GM19372 (cell line): Measurements from ENCODE around the gene CHD1.
A peak's percentile ranks its signal among the peaks of the same experiment; 100 is the strongest.

ENCODE experiments used
- ATAC-seq: cut with Tn5 transposase; IDR thresholded peaks from one replicate; pipeline ENCODE4 v1.9.1; 2021; ENCODE audit warnings: mild to moderate bottlenecking, low read depth, moderate library complexity; ENCODE audit not compliant: unreplicated experiment

Gene CHD1

DNA sequence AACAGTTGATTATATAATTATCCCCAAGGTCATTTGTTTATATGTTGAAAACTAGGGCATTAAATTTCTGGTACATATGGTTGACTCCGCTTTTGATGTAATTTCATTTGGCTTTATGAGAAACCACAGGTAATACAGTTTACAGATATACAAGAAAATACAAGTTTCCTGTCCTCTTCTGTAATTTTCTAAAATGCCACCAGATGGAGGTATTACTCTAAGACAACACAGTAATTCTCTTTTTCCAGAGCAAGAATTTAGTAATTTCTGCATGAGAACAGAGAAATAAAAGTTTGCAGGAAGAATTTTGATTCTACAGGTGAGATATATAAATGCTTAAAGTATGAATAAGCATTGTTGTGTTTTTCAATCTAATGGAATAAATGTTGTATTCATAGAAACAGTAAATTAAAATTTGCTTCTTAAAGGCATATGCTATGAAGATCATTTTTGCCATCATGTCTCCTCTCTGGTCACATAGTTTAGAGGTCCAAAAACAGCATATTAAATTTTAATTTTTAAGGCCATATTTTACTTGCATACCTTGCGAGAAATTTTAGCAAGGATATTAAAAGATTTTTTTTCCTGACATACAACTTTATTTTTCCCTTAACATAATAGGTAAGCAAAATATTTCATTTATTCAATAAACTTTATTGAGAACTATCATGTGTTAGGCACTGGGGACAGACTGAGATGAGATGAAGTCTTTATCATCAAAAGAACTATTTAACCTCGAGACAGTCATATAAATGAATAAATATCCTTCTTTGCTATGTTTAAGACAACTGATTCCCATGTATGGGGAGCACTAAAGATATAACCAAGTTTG, 22.7 kb downstream of the CHD1 start:
- ATAC-seq: no peak

DNA sequence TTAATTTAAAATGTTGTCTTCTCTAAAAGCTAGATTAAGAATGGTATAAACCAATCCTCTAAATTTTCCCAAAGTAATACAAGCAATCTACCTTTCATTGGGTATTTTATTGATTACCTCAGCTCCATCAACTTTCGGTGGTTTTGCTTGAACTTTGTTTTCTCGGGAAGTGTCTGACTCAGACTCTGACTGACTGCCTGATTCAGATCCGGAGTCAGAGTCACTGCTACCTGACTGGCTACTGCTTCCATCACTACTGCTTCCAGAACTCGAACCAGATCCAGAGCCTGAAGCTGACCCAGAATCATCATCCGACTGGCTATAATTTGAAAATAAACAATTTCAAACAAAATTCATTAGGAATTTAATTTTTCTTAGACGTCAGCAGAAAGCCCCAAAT, 24.0 kb downstream of the CHD1 start:
- no peak for ATAC-seq

DNA sequence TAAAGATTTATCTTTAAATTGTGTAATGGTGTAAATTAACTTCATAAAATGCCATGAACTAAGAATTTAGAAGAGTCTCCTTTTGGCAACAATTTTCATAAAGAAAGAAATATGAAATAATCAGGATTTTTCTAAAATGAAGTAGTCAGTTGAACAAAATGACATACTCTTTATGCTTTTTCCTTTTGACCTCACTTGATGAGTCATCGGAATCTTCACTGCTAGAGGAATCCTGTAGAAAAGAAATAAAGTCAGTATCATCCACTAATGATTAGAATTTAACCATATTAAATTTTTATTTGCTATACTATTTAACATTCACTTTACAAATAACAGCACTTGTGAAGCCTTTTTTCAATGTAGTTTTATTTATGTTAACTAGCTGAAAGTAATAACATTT, 26.1 kb downstream of the CHD1 start:
- no peak for ATAC-seq

DNA sequence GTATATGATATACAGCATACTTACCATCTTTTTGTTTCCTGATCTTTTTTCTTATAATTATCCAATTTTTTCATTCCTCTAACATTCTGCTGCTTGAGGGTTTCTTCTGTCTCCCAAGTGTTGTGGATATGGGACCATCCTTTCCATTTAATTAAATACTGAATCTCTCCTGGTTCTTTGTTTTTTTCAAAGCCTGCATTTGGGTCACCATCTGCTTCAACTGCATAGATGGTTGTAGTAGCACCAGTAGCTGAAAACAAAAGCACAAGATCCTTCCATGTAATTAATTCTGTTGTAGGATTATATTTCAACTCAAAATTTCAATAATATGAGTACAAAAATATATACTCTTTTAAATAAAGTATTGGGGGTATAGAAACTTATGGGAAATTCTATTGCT, 29.4 kb downstream of the CHD1 start:
- no peak for ATAC-seq

DNA sequence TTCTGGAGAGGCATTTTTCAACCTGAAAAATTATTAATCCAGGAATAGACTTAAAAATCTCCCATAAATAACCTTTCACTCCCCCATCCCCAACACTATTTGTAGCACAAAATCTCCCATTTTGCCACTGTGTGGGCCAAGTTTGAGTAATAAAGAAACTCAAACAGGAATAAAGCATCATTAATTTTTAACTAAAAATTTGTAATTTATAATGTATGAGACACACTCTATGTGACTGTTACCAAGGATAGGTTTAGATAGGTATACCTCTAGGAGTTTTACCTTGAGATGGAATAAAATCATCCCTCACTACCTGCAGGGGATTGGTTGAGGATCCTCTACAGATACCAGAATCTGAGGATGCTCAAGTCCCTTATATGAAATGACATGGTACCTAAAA, 30.1 kb downstream of the CHD1 start:
- no peak for ATAC-seq

DNA sequence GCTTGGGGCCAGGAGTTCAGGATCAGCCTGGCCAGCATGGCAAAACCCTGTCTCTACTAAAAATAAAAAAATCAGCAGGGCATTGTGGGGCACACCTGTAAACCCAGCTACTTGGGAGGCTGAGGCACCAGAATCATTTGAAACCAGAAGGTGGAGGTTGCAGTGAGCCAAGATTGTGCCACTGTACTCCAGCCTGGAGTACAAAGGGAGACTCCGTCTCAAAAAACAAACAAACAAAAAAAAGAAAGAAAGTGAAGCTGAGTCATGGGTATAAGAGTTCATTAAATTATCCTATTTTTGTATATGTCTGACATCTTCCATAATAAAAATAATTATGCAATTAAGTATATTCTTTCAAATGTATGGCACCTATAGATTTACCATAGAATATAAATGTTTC, 37.2 kb downstream of the CHD1 start:
- ATAC-seq: no peak

DNA sequence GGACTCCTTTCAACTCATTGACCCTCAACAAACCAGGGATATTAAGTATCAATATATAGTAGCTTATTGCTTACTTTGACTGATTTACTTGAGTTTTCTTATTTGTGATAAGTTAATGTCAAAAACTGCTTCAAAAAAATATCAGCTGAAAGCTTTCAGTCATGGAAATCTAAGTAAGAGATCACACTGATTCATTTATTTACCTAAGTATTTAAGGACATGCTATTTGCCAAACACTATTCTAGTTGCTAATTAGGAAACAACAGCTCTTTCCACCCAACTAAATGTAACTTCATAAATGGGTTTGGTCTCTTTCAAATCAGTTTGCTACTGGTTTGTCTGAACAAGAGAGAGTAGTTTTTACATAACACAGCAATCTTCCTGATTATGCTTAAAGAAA, 48.2 kb downstream of the CHD1 start:
- ATAC-seq: no peak

DNA sequence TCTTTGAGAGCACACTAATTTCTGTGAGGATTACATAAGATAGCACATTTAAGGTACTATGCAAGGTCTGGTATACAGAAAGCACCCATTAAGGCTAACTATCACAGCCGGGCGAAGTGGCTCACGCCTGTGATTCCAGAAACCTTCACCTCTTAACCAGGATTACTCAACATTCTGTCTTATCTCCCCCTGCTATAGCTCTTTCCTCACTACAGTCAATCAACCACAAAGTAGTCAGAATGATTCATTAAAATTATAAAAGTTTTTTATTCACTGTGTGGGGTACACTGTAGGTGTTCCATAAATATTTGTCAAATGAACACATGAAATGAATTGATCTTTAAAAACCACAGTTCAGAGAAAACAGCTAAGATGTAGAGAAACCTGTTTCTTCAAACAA, 48.7 kb downstream of the CHD1 start:
- ATAC-seq: no peak

DNA sequence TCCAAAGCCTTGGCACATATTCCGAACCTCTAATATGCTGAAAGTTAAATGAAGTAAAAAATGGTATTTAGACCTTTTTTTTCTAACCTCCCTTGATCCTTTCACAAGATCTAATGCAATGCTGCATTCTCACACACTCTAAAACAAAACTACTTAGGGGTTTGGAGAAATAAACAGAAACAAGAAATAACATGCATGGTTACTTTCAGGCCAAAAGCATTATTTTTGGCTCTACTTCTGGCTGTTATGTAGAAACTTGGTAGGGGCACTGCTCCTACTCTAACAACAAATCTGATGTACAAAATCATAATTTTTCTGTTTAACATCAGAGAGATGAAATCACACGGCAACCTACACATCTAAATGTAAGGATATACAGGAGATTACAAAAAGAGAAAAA, 51.2 kb downstream of the CHD1 start:
- no peak for ATAC-seq

DNA sequence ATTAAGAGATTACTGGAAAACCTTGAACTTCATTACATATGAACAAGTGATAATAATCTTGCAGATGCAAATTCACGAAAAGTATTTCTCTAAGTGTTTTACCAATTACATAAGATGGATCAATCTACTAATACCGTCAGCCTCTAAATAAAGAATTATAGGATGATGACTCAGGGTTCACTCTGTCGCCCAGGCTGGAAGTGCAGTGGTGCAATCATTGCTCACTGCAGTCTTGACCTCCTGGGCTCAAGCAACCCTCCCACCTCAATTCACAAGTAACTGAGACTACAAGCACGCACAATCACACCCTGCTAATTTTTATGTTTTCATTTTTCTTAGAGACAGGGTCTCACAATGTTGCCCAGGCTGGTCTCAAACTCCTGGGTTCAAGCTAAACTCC, 56.1 kb downstream of the CHD1 start:
- no peak for ATAC-seq

DNA sequence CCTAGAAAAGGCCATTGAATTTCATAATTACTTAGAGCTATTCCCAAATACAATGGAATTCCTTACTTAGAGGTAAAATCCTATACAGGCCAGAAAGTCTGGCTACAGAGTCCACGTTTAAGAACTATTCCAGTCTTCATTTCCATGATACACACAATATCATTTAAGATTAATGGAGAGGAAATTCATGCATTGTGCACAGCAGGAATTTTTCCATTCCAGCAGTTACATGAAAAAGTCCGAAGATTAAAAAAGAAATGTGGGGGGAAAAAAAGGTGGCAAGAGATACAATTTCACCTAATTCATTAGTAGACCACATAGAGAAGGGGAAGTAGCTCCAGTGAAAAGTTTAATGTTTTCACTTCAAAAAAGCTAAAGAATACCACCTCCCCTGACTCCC, 63.1 kb downstream of the CHD1 start:
- ATAC-seq: no peak

DNA sequence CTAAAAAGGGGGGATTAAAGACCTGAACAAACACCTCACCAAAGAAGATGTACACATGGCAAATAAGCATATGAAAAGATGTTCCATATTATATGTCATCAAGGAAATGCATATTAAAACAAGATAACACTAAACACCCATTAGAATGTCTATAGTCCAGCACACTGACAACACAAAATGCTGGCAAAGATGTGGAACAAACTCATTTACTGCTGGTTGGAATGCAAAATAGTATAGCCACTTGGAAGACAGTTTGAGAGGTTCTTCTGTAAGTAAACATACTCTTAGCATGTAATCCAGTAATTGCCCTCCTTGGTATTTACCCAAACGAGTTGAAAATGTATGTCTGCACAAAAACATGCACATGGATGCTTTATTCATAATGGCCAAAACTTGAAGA, 81.8 kb downstream of the CHD1 start:
- ATAC-seq: no peak

DNA sequence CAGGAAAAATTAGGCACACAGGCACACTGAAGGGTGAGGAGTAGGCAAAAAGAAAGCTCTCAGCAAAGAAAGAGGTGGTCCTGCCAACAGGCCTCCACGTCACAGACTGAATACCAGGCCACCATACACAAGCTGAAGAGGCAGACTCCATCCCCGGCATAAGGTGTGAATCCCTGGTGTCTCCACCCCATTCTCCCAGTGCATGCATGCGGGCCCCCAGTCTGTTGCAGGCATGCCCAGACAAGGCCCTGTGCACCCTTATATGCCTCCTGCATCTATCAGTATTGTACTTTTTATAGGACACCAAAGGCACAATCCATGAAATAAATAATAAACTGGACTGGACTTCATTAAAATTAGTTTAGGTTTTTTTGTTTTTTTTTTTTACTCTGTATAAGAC, 82.3 kb downstream of the CHD1 start:
- no peak for ATAC-seq

DNA sequence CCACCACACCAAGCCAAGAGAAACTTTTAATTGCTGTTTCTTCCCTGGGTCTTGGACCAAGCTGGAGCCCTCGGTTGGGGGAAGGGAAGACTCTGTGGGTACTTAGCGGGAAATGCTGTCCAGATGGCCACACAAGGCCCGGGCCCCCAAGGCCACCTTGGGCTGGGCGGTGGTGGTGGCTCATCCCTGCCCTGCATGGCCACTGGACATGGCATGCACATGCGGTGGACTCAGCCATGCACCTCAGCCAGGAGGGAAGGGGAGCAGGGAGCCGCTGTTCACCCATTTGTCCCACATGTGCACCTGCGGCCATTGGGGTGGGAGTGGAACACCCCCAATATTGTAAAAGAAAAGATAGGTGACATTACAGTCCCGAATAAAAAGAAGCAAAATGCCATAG, 82.9 kb downstream of the CHD1 start:
- ATAC-seq: no peak

DNA sequence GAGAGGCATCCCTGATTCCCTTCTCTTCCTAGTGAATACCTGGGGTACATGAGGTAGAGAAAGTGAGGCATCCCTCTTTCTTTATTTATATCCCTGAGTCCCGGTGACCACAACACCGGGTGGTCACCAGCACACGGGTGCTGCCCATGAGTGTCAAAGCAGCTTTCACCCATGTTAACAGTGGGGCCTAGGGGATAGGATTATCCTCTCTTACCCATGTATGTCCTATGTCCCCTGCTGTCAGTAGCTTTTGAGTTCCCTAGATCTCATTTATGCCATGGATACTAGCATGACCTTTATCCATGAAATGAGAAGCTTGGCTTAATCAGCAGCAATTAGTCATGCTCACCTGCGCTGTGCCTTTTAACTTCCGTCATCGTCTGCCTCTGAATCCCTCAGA, 83.9 kb downstream of the CHD1 start:
- ATAC-seq: no peak

DNA sequence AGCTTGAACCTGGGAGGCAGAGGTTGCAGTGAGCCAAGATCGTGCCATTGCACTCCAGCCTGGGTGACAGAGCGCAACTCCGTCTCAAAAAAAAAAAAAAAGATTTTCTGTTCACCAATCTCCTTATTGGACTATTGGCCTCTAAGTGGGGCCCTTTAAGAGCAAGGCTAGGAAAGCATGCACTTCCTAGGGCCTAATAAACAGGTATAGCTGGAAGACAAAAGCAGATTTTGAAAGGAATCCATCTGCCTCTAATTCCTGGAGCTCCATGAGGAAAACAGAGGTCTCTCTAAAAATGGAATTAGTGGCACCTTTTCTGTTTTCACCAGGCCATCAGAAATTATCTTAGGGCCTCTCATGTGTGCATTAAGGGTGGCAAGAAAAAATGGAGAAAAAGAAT, 85.3 kb downstream of the CHD1 start:
- ATAC-seq: no peak

DNA sequence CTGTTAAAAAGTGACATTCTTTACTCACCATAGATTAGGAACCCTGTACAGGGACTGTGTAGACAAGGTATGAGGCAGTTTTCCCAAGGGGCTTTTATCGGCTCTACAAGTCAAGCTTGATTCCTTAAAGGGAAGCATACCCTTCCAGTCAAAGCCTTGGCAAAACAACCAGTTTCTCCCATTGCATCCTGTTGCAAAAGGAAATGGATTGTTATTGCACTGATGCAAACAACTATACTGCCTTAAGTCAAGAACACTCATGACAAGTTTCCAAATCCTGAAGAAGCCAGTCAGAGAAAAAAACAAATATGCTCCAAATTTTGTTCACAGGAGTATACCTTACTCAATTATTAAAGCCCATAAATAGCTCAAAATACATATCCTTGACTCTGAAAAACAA, 87.9 kb downstream of the CHD1 start:
- no peak for ATAC-seq

DNA sequence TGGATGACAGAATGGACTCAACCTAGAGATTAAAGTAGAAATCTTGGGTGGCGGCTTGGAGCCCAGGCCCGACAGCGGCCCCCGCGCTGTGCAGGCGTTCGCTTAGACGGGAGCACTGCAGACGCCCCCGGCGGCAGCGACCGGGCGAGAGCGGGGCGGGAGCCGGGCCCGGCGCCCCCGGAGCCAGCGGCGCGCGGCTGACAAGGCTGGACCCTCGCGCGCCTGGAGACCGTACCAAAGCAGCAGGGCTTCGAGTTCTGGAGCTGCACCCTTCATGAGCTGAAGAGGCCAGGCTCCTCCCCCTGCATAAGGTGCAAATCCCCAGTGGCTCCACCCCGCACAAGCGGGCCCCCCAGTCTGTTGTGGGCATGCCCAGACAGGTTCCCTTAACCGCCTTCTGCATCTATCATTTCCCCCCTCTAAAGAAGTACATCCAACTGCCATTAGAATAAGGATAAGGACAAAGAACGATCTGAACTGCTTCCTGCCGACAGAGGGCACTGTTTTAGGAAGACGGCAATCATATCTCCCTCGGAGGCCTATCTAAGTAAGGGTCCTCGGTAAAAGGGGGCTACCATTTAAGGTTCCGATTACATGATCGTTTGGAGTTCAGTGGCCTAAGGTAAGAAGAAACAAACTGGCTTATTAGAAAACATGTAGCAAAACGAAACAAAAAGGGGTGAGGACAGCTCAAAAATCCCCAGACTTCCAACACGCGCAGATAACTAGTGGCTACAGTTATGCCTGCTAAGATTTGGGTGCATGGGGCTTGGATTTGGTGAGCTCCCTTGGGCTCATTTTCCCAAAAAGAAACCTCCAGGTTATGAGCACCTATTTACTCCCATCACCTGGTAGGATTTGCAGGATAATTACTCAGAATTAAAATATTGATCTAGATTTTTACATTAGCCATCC, 89.1 kb downstream of the CHD1 start:
- ATAC-seq: peak; percentile 79

DNA sequence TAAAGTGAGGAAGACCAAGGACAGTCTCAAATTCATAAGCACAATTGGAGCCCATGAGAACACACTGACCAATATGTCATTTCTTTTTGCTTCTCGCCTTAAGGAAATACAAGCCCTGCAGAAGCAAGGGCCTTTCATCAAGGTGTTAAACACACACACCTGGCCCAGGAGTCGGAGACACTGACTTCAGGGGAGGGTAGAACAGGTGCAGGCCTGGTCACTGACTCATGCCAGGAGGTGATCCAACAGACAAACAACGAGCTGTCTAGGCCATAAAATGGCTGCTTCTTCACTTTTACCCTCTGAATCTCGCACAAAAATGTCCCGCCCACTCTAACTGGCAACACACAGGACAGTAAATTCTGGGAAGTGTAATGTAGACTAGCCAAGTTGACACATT, 92.6 kb downstream of the CHD1 start:
- no peak for ATAC-seq

DNA sequence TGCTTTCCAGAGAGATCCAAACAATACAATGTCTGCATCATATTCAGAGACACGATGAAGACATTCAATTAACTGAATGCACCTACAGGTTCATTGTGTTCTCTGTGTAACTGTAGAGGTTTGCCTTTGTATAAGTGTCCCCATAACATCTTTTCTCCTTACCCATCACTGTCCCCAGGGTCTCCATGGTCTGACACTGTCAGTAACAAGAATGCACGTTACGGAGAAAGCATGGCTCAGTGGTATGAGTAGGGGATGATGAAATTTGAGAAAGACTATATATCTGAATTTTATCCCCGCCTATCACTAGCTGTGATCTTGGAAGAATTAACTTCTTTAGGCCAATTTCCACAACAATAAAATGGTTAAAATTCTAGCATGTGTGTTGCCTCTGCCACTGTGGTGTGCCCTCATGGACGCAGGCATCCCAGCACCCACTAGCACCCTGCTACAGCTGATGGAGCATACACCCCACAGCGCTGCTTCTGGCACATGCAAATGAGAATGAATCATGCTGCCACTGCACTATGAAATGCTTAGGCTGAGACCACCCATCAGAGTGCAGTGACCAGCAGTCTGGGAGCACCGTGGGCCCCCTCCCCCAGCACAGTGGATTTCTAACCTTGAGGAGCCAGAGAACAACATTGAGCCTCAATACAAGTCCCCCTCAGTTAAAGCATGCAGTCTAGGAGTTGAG, 101.1 kb downstream of the CHD1 start:
- no peak for ATAC-seq

DNA sequence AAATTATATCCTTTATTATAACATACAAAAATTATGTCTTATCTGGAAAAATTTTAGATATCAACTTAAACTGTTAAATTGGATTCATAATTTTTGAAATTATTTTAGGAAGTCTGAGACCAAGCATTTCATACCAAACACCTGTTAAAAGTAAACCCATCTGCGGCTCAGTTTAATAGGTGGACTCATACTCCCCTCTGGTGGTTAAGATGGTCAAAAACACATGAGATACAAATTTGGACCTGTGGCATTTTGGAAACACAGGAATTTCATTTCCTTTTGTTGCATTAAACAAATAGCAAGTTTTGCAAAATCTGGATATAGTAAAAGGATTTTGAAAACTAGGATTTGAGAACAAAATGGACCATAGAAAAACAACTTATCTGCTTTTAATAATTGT, 101.6 kb downstream of the CHD1 start:
- peak; percentile 73 for ATAC-seq
